ENCODE data around the gene TENT4A.
A peak's percentile ranks its signal among the peaks of the same experiment; 100 is the strongest.

Gene TENT4A

DNA sequence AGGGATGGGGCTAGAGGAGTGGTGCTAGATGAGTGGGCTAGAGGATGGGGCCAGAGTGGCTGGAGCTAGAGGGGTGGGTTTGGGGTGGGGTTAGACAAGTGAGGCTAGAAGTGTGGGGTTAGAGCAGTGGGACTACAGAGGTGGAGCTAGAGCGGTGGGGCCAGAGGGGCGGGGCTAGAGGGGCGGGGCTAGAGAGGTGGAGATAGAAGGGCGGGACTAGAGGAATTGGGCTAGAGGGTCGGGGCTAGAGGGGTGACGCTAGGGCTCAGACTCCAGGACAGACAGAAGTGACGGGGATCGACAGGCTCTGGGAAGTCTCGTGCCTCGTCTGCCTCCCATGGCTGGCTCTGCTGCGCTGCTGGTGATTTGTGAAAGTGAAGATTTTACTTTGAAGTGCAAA lies 31.0 kb upstream of the TENT4A start:
- CTCF ChIA-PET = no interaction called here
- TF ChIP-seq, protein P1, sequence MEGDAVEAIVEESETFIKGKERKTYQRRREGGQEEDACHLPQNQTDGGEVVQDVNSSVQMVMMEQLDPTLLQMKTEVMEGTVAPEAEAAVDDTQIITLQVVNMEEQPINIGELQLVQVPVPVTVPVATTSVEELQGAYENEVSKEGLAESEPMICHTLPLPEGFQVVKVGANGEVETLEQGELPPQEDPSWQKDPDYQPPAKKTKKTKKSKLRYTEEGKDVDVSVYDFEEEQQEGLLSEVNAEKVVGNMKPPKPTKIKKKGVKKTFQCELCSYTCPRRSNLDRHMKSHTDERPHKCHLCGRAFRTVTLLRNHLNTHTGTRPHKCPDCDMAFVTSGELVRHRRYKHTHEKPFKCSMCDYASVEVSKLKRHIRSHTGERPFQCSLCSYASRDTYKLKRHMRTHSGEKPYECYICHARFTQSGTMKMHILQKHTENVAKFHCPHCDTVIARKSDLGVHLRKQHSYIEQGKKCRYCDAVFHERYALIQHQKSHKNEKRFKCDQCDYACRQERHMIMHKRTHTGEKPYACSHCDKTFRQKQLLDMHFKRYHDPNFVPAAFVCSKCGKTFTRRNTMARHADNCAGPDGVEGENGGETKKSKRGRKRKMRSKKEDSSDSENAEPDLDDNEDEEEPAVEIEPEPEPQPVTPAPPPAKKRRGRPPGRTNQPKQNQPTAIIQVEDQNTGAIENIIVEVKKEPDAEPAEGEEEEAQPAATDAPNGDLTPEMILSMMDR (conservative IDR thresholded peaks at IDR 0.05; ENCODE audit: low read depth) = no peak
- DNase-seq (ENCODE audit: low spot score) = no peak
- H3K27ac ChIP-seq = no peak overlapping the region
- POLR2A ChIA-PET (ENCODE audit: low non-redundant PET) = no interaction called here

DNA sequence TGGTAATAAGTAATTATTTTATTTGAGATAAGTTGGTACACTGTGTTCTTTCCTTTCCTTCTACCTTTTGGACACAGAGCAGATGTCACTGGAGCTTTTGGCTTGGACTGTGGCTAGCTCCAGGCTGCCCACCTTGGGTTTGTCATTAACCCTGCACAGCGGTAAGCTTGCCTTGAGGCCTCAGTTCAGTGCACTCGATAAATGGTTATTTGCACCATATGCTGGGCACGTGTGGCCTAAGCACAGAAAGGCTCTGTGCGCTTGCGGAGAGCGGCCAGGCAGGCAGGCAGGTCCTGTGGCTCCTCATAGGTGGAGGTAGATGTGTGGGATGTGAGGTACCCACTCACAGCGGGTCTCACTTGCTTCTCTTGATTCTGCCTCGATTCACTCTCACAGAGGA lies 30.0 kb upstream of the TENT4A start:
- H3K27ac ChIP-seq = no peak overlapping the region
- TF ChIP-seq, protein P1 (conservative IDR thresholded peaks at IDR 0.05; ENCODE audit: low read depth) = no peak
- CTCF ChIA-PET = no interaction called here
- DNase-seq (ENCODE audit: low spot score) = no peak
- POLR2A ChIA-PET (ENCODE audit: low non-redundant PET) = no interaction called here

DNA sequence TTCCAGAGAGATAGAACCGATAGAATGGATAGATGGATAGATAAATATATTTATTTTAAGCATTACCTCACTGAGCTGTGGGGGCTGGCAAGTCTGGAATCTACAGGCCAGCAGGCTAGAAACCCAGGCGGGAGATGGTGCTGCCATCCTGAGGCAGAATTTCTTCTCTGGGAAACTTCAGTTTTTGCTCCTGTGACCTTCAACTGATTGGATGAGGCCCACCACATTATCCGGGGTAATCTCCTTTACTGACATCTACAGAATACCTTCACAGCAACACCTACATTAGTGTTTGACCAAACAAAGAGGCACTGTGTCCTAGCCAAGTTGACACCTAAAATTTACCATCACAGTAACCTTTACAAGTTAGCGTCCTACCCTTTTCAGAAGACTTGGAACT lies 29.2 kb upstream of the TENT4A start:
- H3K27ac ChIP-seq = no peak overlapping the region
- POLR2A ChIA-PET (ENCODE audit: low non-redundant PET) = no interaction called here
- CTCF ChIA-PET = interaction anchor here (0.6 kb wide), 1 partner anchor 13 kb away, joined by 5 read pairs; no protein-coding TSS in a partner anchor
- no peak for DNase-seq (ENCODE audit: low spot score)
- TF ChIP-seq, protein P1 (conservative IDR thresholded peaks at IDR 0.05; ENCODE audit: low read depth) = no peak

DNA sequence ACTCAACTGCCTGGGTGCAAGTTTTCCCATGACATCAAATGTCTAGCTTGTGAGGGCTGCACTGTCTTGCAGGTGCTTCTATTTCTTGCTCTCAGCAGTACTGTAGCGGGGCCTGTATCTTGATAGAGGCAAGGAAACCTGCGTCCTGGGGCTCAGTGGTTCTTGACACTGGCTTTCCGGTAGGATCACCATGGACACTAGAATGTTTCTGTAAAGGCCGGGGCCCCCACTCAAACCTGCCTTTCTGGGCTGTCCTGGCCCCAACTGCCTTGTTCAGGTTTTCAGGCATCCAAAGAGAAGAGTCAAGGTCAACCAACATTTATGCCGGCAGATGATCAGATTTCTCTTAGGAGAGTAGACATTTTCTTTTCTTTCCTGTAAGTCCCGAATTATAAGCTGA lies 26.7 kb upstream of the TENT4A start:
- TF ChIP-seq, protein P1 (conservative IDR thresholded peaks at IDR 0.05; ENCODE audit: low read depth) = no peak
- no peak overlapping the region for H3K27ac ChIP-seq
- POLR2A ChIA-PET (ENCODE audit: low non-redundant PET) = no interaction called here
- no peak for DNase-seq (ENCODE audit: low spot score)
- CTCF ChIA-PET = no interaction called here

DNA sequence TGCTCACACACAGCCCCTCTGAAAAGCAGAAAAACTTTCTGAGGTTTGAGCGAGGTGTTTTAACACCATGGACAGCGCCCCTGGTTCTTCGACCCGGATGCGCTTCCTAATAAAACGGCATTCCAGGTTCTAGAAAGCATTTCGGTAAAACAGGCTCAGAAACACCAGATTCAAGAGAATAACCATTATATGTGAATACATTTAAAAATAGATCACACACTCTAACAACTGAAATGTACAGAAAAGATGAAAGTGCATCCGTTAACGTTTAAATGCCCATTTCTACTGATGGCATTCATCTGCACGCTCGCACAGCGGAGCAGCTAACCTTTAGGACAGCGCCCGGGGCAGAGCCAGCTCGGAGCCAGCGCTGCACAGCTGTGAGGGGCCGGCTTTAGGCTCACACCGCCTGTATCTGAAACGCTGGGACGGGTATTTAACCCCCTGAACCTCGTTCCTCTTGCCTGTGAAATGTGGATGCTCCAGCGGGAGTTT lies 26.3 kb upstream of the TENT4A start:
- ChIA-PET POLR2A (ENCODE audit: low non-redundant PET) (no interaction called here), CTCF (no interaction called here)
- no peak overlapping the region for H3K27ac ChIP-seq
- peak; percentile 45 for DNase-seq (ENCODE audit: low spot score)
- TF ChIP-seq, protein P1 (conservative IDR thresholded peaks at IDR 0.05; ENCODE audit: low read depth) = no peak

DNA sequence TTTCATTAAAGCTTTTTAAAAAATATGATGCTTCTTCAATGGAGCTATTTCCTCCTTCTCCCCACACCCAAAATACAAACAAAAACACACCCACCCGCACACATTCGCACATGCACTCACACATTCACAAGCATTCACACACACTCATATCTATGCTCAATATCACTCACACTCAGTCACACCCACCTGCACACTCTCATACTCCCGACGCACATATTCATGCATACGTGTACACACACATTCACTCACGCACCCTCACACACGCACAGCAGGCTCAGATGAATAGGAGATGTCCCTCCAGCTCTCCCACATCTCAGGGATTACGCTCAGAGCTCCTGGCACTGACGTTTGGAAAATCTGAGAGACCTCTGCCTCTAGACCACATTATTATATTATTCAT lies 25.7 kb upstream of the TENT4A start:
- TF ChIP-seq, protein P1 (conservative IDR thresholded peaks at IDR 0.05; ENCODE audit: low read depth) = no peak
- CTCF ChIA-PET = no interaction called here
- POLR2A ChIA-PET (ENCODE audit: low non-redundant PET) = no interaction called here
- H3K27ac ChIP-seq = no peak overlapping the region
- no peak for DNase-seq (ENCODE audit: low spot score)

DNA sequence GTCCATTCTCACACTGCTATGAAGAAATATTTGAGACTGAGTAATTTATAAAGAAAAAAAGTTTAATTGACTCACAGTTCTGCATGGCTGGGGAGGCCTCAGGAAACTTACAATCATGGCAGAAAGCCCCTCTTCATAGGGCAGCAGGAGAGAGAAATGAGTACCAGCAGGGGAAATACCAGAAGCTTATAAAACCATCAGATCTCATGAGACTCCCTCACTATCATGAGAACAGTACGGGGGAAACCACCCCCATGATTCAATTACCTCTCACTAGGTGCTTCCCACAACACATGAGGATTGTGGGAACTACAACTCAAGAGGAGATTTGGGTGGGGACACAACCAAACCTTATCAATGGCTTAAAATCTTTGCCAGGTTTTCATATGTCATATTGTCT lies 20.3 kb upstream of the TENT4A start:
- no peak overlapping the region for H3K27ac ChIP-seq
- TF ChIP-seq, protein P1 (conservative IDR thresholded peaks at IDR 0.05; ENCODE audit: low read depth) = no peak
- ChIA-PET POLR2A (ENCODE audit: low non-redundant PET) (no interaction called here), CTCF (no interaction called here)
- DNase-seq (ENCODE audit: low spot score) = no peak

All from RWPE1 (cell line).